ENCODE data around the gene INSM1.

Gene INSM1

DNA sequence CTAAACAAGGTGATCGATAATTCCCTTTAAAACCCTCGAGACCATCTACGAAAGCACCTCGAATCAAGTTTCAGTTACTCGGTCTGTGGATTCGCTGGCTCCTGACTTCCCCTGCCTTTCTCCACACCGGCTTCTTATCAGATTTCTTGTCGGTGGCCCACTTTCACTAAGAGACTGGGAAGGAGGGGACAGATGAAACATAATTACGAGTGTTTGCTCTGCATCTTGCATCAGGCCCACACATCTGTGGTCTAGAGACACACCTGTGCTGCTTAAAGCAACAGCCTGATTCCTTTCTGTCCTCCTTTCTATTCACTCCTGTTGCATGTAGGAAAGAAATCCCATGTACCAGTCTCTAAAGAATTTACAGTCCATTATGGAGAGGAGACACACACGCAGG is 37.7 kb downstream of the INSM1 start:
- no peak for TF ChIP-seq CTCF (IDR thresholded peaks at IDR 0.05; ENCODE audit: extremely low read depth, missing control alignments)
- DNase-seq (ENCODE audit: low spot score), result no peak

- no peak for DNase-seq (ENCODE audit: low spot score)
- TF ChIP-seq CTCF (IDR thresholded peaks at IDR 0.05; ENCODE audit: extremely low read depth, missing control alignments), result no peak
These were observed 38.4 kb downstream of the INSM1 start for GRCh38 chr20:20406306-20406705.

- TF ChIP-seq CTCF (IDR thresholded peaks at IDR 0.05; ENCODE audit: extremely low read depth, missing control alignments), result no peak
- DNase-seq (ENCODE audit: low spot score), result no peak
These were observed 40.2 kb downstream of the INSM1 start for GRCh38 chr20:20407891-20408805.

GRCh38 chr20:20409331-20409730 is 41.4 kb downstream of the INSM1 start:
- DNase-seq (ENCODE audit: low spot score), result no peak
- TF ChIP-seq CTCF (IDR thresholded peaks at IDR 0.05; ENCODE audit: extremely low read depth, missing control alignments), result no peak

DNA sequence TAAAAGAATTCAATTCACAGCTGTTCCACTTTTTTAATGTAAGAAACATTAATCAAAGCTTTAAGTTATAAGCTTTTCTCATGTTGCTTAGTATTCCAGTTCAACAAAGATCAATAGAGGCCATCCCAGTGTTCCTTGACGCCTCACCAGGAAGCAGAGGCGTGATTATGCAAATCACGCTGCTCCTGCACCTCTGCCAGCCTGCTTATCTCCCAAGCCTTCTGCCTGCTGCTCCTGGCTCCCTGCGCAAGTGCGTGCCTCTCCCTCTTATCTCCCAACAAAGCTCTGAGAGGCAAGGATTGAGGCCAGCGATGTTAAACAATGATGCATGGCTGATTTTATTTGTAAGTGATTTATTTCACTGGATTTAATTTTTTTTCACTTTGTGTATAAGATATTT is 42.8 kb downstream of the INSM1 start:
- no peak for DNase-seq (ENCODE audit: low spot score)
- no peak for TF ChIP-seq CTCF (IDR thresholded peaks at IDR 0.05; ENCODE audit: extremely low read depth, missing control alignments)

GRCh38 chr20:20411402-20411801 is 43.5 kb downstream of the INSM1 start:
- no peak for DNase-seq (ENCODE audit: low spot score)
- no peak for TF ChIP-seq CTCF (IDR thresholded peaks at IDR 0.05; ENCODE audit: extremely low read depth, missing control alignments)

DNA sequence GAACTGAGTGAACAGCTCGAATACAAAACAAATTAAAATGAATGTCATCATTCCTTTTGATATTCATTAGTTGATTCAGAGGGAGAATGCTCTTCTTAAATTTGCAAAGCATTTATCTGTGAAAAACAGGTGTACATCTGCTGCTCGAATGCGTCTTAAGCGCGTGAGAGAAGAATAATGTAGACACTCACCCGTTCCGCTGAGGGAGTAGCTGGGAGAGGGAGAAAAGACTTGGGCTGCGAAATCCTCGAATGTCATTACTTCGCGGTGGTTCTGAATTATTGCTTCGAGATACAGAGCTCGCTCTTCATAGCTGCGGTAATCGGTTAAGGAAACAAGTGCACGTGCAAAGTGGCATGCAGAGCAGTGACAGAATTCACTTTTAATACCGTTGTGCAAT is 43.9 kb downstream of the INSM1 start:
- TF ChIP-seq CTCF (IDR thresholded peaks at IDR 0.05; ENCODE audit: extremely low read depth, missing control alignments), result no peak
- DNase-seq (ENCODE audit: low spot score), result no peak
